B cell (primary cell): ENCODE measurements around the gene ANTXR1. TPM values are rescaled to one million over a fixed set of nuclear protein-coding genes. Genes with fewer than 3 reads are reported as not detected.

Experiments used
- ATAC-seq: fragments of 200-7000 bp; cut with Tn5 transposase; one replicate; pipeline ENCODE4 v1.10.0; 2021; ENCODE audit warnings: low read depth, mild to moderate bottlenecking, moderate number of reproducible peaks, moderate library complexity
- CTCF ChIA-PET: fragments of 350-600 bp; sonication (Branson Sonifier 250); formaldehyde crosslinking; loops from one replicate; lab custom pipeline; 2021; ENCODE audit warnings: antibody characterized with exemption, inconsistent platforms; lab: Charles Lee
- POLR2A ChIA-PET: fragments of 350-600 bp; sonication (Branson Sonifier 250); formaldehyde crosslinking; loops from one replicate; lab custom pipeline; 2021; ENCODE audit warnings: antibody characterized with exemption; lab: Charles Lee
- DNase-seq: peaks from one replicate; pipeline ENCODE4 v3.0.0; 2013
- H2AFZ ChIP-seq: 2 replicates; pipeline ENCODE4 v1.6.1; 2012; ENCODE audit warnings: mild to moderate bottlenecking, low read depth, low read length; ENCODE audit not compliant: insufficient read depth, poor library complexity, severe bottlenecking
- H3K27ac ChIP-seq, 2 donors: 1 replicate in 1 of 2; 2 replicates in 1 of 2; pipeline ENCODE4 v1.5.1; 2012 to 2013; ENCODE audit warnings: low read length in 2 of 2, mild to moderate bottlenecking in 2 of 2, moderate library complexity in 1 of 2
- H3K27me3 ChIP-seq, 4 experiments: fragments of 200-600 bp in 1 of 4; sonication (generic) in 1 of 4; replicated peaks in 1 of 4; 1 replicate in 2 of 4; 2 replicates in 2 of 4; pipeline versions ENCODE4 v1.6.1 to v1.7.0; 2013 to 2016; ENCODE audit warnings: low read length in 3 of 4, mild to moderate bottlenecking in 2 of 4, mixed read lengths in 1 of 4, moderate library complexity in 1 of 4; ENCODE audit not compliant: insufficient read depth in 4 of 4, control insufficient read depth in 3 of 4; ENCODE audit errors: control extremely low read depth in 1 of 4
- H3K36me3 ChIP-seq, 2 experiments: replicated peaks in 1 of 2; 1 replicate in 1 of 2; 2 replicates in 1 of 2; pipeline versions ENCODE4 v1.6.1 to v1.7.1; 2013; ENCODE audit warnings: low read length in 1 of 2; ENCODE audit not compliant: insufficient read depth in 2 of 2, control insufficient read depth in 1 of 2; ENCODE audit errors: control extremely low read depth in 1 of 2, extremely low read depth in 1 of 2
- H3K4me1 ChIP-seq, 2 donors: fragments of 200-600 bp in 1 of 2; sonication (generic) in 1 of 2; 1 replicate in 1 of 2; 2 replicates in 1 of 2; pipeline versions ENCODE4 v1.5.1 to v1.6.1; 2013 to 2017; ENCODE audit warnings: low read length in 2 of 2; ENCODE audit not compliant: control insufficient read depth in 2 of 2, insufficient read depth in 2 of 2
- H3K4me2 ChIP-seq: replicated peaks from 2 replicates; pipeline ENCODE3; 2012; ENCODE audit warnings: mild to moderate bottlenecking, low read depth, low read length; ENCODE audit not compliant: poor library complexity, severe bottlenecking
- H3K4me3 ChIP-seq, 5 experiments: fragments of 200-600 bp in 1 of 5; sonication (generic) in 1 of 5; 1 replicate in 3 of 5; 2 replicates in 2 of 5; pipeline versions ENCODE4 v1.5.1 to v1.7.0; 2011 to 2016; ENCODE audit warnings: low read length in 4 of 5, mild to moderate bottlenecking in 4 of 5, low read depth in 2 of 5, control low read depth in 1 of 5, moderate library complexity in 1 of 5; ENCODE audit not compliant: insufficient read depth in 1 of 5; ENCODE audit errors: control extremely low read depth in 1 of 5, extremely low read depth in 1 of 5
- H3K79me2 ChIP-seq: fragments of 200-600 bp; sonication (generic); one replicate; pipeline ENCODE4 v1.6.0; 2016; ENCODE audit warnings: low read length; ENCODE audit not compliant: control insufficient read depth, insufficient read depth
- H3K9ac ChIP-seq: fragments of 200-600 bp; sonication (generic); 2 replicates; pipeline ENCODE4 v1.6.1; 2017; ENCODE audit warnings: mild to moderate bottlenecking, low read length, moderate library complexity
- H3K9me3 ChIP-seq, 3 donors: one replicate each; pipeline versions ENCODE4 v1.6.1 to v1.7.1; 2013; ENCODE audit warnings: low read length in 2 of 3; ENCODE audit not compliant: control insufficient read depth in 2 of 3, insufficient read depth in 1 of 3; ENCODE audit errors: control extremely low read depth in 1 of 3
- H4K20me1 ChIP-seq: 2 replicates; pipeline ENCODE4 v1.6.0; 2012; ENCODE audit warnings: mild to moderate bottlenecking, low read length; ENCODE audit not compliant: insufficient read depth, control insufficient read depth, poor library complexity, severe bottlenecking
- H3K27ac Mint-ChIP-seq: one replicate; pipeline ENCODE4 v1.8.0; 2021; ENCODE audit warnings: mixed read lengths
- H3K27me3 Mint-ChIP-seq: one replicate; pipeline ENCODE4 v1.8.0; 2021; ENCODE audit warnings: mixed read lengths
- H3K4me1 Mint-ChIP-seq: one replicate; pipeline ENCODE4 v1.8.0; 2021; ENCODE audit warnings: mixed read lengths
- H3K4me3 Mint-ChIP-seq: one replicate; pipeline ENCODE4 v1.8.0; 2021; ENCODE audit warnings: mixed read lengths
- H3K9me3 Mint-ChIP-seq: one replicate; pipeline ENCODE4 v1.8.0; 2022; ENCODE audit warnings: mixed read lengths; ENCODE audit not compliant: insufficient read depth
- CTCF ChIP-seq: fragments of 200-600 bp; IDR thresholded peaks from one replicate; pipeline ENCODE4 v1.8.0; 2022; ENCODE audit warnings: antibody characterized with exemption, mild to moderate bottlenecking
- EZH2 ChIP-seq: IDR thresholded peaks from 2 replicates; pipeline ENCODE4 v1.6.1; 2012; ENCODE audit warnings: borderline replicate concordance, low read depth, mild to moderate bottlenecking, moderate library complexity, low read length; ENCODE audit not compliant: insufficient read depth, poor library complexity, severe bottlenecking
- WGBS: methylation state at CpG from one replicate; pipeline ENCODE4 v1.1.5; 2013; ENCODE audit warnings: missing lambda C conversion rate; ENCODE audit not compliant: insufficient coverage; 5-methylcytosine and 5-hydroxymethylcytosine counted together
- intact Hi-C: fragments of 100-400 bp; cut with micrococcal nuclease; formaldehyde crosslinking; loops from one replicate; pipeline ENCODE4 v1.10.0; 2022
- polyA plus RNA-seq: library from polyadenylated mRNA; depleted of rRNA; stranded (reverse); fragments of >200 nt; gene quantifications from 2 replicates; pipeline ENCODE4 v1.2.3, GENCODE V29; 2012
- total RNA-seq, 2 donors: library from RNA; stranded (reverse); fragments of 120-200 nt in 1 of 2; gene quantifications; 1 replicate in 1 of 2; 2 replicates in 1 of 2; pipeline versions ENCODE4 v1.2.3 to v1.2.4, GENCODE V29; 2013 to 2022

The ANTXR1 gene
- total and polyA plus RNA-seq, 2 donors (not counting 1 experiment from before 2014, with no cell fraction given) = not detected

- intact Hi-C loops = no loop called here
- TF ChIP-seq CTCF = no peak
- no peak for TF ChIP-seq EZH2
Measured at GRCh38 chr2:69089998-69090397, 77.0 kb downstream of the ANTXR1 start.

GRCh38 chr2:69090820-69091219 lies 77.8 kb downstream of the ANTXR1 start:
- H3K9me3 Mint-ChIP-seq = no peaks in the 10 kb centered on the region
- ChIA-PET POLR2A (no interaction called here), CTCF (no interaction called here)
- peaks cover 0 to 16% (median 1%) of the 10 kb centered on the region in 4 experiments for H3K27me3 ChIP-seq
- no peak for TF ChIP-seq EZH2
- no peak for TF ChIP-seq CTCF
- no peaks in the 10 kb centered on the region for H3K79me2 ChIP-seq
- H3K4me1 Mint-ChIP-seq = no peaks in the 10 kb centered on the region
- peaks cover 44% of the 10 kb centered on the region for H3K27me3 Mint-ChIP-seq
- no peak overlapping the region for H3K27ac Mint-ChIP-seq
- no peak overlapping the region for H3K4me3 ChIP-seq
- no peak overlapping the region for H3K9ac ChIP-seq
- no peaks in the 10 kb centered on the region for H3K4me1 ChIP-seq
- ATAC-seq = no peak
- no peak overlapping the region for H3K27ac ChIP-seq
- no peaks in the 10 kb centered on the region for H3K36me3 ChIP-seq
- 63% methylated on average over 1 of the region's 6 CpGs for WGBS
- H2AFZ ChIP-seq = no peak overlapping the region
- H3K4me3 Mint-ChIP-seq = no peak overlapping the region
- no peaks in the 10 kb centered on the region for H4K20me1 ChIP-seq
- intact Hi-C loops = no loop called here
- no peak overlapping the region for H3K4me2 ChIP-seq
- DNase-seq = no peak
- H3K9me3 ChIP-seq = no peaks in the 10 kb centered on the region

More at GRCh38 chr2:69089998-69090397, 77.0 kb downstream of the ANTXR1 start:
- WGBS = 80% methylated on average over 1 of the region's 1 CpG
- Histone ChIP-seq H3K27ac (no peak overlapping the region), H3K4me2 (no peak overlapping the region), H3K4me1 (no peaks in the 10 kb centered on the region), H3K27me3 (peaks cover 0 to 17% (median 1%) of the 10 kb centered on the region in 4 experiments), H2AFZ (no peak overlapping the region), H3K9me3 (no peaks in the 10 kb centered on the region), H3K4me3 (no peak overlapping the region), H3K9ac (no peak overlapping the region), H4K20me1 (no peaks in the 10 kb centered on the region), H3K36me3 (no peaks in the 10 kb centered on the region), H3K79me2 (no peaks in the 10 kb centered on the region)
- Mint-ChIP-seq H3K4me1 (no peaks in the 10 kb centered on the region), H3K9me3 (no peaks in the 10 kb centered on the region), H3K4me3 (no peak overlapping the region), H3K27ac (no peak overlapping the region), H3K27me3 (peaks cover 43% of the 10 kb centered on the region)
- ATAC-seq = no peak
- DNase-seq = no peak
- ChIA-PET POLR2A (no interaction called here), CTCF (no interaction called here)
